Activated CD8-positive, alpha-beta memory T cell treated with anti-CD3 and anti-CD28 coated beads for 4 hours (primary cell): Measurements from ENCODE around the gene TBC1D8.

Source experiments
- DNase-seq, 2 donors: peaks; one replicate each; pipeline ENCODE4 v3.0.0-alpha.2; 2020; ENCODE audit warnings: low read depth in 2 of 2

The TBC1D8 gene

DNA sequence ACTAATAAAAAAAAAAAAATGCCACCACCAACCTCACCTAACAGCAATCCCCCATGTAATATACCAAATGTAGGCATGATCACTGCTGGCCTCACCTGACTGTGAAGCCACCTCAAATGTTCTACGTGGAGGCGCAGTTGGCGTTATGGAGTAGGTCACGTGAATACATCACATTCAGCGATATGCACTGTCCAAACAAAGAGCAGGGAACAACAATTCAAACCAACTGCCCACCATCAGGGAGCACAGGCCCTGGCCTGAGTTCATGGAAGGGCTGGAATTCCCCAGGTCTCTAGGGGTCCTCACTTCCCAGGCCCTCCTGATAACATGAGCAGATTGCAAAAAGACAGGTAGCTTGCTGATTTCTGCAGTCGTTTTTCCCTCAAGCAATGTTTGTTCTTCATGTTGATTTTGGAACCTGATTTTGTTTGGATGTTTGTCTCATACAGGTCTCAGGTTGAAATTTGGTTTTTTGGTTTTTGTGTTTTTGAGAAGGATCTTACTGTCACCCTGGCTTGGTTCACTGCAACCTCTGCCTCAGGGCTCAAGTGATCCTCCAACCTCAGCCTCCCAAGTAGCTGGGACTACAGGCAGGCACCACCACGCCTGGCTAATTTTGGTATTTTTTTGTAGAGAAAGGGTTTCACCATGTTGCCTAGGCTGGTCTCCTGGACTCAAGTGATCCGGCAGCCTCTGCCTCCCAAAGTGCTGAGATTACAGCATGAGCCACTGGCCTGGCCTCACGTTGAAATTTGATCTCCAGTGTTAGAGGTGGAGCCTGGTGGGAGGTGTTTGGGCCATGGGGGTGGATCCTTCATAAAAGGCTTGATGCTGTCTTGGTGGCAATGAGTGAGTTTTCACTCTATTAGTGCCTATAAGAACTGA, 15.5 kb downstream of the TBC1D8 start:
- DNase-seq, result no peak

DNA sequence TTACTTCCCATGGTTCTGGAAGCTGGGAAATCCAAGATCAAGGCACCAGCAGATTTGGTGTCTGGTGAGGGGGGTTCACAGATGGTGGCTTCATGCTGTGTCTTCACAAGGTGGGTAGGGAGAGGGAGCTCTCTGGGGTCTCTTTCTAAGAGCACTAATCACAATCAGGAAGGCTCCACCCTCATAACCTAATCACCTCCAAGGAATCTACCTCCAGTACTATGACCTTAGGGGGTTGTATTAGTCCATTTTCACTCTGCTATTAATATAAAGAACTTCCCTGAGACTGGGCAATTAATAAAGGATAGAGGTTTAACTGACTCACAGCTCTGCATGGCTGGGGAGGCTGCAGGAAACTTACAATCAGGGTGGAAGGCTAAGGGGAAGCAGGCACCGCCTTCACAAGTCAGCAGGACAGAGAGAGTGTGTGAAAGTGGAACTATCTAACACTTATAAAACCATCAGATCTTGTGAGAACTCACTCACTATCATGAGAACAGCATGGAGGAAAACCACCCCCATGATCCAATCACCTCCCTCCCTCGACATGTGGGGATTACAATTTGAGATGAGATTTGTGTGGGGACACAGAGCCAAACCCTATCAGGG, 17.6 kb downstream of the TBC1D8 start:
- no peak for DNase-seq

DNA sequence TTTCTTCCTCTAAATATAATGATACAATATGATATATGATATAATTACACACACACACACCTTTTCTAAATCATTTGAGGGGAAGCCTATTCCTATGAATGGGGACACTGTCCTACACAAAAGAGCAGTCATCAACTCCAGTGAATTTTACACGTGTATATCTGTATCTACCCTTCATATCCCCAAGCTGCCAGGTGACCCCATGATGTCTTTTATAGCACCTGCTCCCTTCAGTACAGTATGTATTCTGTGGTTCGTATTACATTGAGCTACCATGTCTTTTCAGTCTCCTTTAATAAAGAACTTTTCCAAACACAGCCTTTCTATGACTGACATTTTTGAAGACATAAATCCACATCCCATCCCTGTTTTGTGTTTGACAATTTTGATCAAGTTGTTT, 19.0 kb downstream of the TBC1D8 start:
- no peak for DNase-seq

DNA sequence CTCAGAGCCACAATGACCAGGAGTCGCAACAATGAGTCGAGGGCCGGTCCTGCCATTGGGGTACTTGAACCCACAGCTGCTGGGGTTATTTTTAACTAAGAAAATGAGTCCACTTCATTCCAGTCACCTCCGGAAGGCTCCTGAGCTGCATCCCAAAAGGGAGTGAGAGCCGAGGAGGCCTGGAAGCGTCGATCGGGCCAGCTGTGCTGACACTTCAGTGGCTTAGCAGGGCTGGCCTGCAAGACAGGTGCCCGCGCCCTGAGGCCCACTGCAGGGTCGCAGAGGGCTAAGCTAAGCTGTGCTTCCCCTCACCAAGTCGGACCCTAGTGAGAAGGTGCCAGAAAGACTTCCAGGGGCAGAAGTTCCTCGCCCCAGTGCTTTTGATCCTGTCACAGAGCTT, 21.1 kb downstream of the TBC1D8 start:
- no peak for DNase-seq

DNA sequence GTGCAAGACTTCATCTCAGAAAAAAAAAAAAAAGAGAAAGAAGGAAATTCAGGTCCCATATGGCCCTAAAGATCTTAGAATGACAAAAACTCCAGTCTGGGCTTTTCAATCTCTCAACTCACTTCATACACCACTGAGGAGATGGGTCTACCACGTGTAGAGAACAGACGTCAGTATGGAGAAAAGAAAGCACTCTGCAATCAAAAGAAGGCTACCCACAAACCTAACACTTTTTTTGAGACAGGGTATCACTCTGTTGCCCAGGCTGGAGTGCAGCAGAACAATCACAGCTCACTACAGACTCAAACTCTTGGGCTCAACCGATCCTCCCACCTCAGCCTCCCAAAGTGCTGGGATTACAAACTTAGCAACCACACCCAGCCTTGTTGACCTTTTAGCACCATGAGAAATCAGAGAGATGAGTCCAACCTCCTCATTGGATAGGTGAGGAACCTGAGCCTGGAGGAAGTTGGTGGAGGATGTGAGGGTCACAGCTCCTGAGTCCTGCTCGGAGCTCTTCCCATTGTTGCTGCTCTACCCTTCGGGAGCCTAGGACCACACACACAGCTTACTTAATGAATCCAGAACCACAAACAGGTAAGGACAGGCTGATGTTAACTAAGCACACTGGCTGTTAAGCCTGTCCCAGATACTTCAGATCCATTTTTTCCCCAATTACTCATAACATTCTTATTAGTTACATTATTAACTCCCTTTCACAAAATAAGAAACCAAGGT, 23.7 kb downstream of the TBC1D8 start:
- no peak for DNase-seq

DNA sequence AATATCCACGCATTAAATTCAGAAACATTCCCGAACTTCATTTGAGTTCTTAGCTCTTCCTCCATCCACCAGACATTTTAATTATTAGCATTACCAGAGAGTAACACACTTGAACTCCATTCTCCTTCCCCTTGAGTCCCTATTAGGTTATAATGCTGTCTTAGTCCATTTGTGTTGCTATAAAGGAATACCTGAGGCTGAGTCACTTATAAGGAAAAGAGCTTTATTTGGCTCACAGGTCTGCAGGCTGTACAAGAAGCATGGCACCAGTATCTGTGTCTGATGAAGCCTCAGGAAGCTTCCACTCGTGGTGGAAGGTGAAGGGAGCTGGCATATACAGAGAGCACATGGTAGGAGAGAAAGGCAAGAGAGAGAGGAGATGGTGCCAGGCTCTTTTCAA, 25.4 kb downstream of the TBC1D8 start:
- DNase-seq, result no peak

DNA sequence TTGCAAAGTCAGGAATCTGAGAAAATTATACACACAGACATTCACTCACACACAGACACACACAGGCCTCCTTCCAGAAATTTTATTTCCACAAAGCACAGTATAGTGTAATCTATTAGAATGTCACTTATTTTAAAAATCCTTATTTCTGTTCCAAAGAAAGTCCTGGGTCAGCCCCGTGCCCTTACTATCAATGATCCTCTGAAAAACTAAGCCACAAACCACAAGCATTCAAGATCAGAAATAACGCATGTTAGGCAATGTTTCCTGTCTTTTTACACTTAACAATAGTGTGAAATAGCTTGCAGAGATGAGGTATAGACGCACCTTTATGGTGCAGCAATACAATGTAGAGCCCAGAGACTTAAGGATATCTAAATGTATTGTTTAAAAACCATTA, 25.8 kb downstream of the TBC1D8 start:
- no peak for DNase-seq

DNA sequence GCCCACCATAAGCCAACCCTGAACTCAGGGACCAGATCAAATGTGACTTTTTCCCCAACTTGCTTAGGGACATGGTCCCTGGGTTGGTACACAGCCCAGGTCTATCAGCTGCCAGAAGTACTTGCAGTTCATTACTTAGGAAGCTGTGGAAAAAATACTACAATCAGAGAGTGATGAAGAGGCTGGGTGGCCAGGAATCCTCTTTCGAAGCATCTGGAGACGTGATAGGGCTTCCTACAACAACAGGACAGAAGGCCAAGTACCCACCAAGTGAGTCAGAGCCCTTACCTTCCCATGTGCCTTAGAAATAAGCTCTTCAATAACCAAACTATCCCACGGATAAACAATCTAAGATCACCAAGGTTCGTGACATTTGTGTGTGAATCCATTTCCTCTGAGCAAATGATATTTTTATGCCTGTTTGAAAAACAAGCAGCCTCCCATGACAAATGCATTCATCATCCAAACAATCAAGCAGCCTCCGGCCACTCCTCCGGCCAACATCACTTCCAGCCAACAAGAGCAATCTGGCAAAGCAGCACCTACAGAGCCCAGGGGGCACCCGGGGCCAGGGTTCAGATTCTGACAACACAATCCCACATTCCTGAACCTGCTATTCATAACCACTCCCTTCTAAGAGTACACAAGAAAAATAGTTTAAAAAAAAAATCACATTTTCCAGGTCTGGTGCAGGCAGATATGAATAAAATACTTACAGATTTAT, 26.4 kb downstream of the TBC1D8 start:
- no peak for DNase-seq

DNA sequence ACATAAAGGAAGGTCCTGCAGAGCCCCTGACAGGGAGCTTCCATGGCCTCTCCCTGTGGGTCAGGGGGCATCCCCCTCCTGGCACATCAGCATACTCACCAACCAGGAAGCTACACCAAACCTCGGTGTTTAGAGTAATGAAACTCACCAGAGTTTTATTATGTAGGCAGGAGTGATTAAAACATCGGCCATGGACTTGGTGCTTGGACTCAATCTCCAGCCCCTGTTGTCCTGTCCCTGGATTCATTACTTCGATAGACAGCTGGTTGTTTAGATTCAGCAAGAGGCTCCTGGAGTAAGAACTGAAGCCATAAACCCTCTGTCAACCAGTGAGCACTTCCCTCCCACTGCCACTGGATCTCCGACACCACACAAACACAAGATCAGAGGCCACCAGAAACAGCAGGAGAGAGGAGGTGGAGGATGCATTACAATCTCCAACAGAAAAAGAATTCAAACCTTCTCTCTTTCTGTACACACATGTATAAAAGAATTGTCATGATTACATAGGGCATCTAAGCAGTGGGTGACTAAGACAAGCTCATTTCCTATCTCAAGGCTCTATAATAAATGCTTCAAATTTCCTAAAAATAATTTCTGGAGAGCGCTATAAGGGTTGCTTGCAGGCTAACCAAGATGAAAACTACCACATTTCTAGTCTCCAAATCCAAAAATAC, 27.2 kb downstream of the TBC1D8 start:
- DNase-seq, result no peak

DNA sequence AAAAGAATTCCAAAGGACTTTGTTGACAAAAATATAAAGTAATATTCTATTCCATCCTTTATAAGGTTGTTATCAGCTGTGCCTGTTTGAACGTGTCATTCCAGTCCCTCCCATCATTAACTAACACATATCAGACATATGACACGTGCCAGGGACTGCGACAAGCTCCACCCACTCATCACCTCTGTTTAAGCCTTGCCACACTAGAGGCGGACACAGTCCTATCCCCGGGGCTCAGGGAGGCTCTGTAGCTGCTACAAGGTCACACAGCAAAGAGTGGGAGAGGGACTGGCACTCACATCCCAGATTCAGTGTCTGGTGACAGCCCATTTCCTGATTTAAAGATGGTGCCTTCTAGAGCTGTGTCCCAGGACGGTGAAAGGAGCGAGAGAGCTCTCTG, 30.0 kb downstream of the TBC1D8 start:
- DNase-seq, result no peak

DNA sequence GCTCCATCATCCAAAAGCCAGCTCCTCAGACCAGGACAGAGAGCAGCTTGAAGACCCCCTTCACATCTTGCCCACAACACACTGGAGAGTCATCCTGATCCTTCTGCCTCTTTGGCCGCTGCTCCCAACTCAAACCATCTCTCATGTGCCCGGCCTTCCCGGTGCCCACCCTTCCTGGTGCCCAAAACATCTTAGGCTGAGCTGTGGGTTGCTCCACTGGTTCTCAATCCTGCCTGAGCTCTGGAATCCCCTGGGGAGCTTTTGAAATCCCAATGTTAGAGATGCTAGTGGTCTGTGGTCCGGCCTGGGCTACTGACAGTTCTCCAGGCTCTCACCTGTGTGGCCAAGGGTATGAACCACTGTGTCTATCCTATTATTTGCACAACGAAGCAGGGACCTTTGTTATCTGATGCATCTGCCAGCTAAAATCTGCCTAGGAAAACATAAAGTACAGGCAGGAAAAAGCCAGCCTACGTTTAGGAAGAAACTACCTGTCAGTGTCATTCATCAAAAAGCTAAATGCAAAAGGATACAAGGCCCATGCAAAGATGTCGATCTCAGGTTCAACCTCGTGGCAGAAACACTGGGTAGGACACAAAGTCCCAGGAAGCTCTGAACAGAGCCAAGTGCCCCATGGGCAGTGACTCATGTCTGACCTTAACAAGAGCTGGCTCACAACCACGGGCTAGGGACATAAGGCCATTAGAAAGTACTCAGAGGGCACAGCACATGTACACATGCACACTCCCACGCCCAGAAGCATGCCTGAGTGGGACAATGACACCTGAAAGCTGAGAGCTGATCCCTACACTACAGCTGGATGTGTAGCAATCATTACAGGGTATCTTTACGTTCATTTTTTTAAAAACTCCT, 30.8 kb downstream of the TBC1D8 start:
- DNase-seq, result no peak

DNA sequence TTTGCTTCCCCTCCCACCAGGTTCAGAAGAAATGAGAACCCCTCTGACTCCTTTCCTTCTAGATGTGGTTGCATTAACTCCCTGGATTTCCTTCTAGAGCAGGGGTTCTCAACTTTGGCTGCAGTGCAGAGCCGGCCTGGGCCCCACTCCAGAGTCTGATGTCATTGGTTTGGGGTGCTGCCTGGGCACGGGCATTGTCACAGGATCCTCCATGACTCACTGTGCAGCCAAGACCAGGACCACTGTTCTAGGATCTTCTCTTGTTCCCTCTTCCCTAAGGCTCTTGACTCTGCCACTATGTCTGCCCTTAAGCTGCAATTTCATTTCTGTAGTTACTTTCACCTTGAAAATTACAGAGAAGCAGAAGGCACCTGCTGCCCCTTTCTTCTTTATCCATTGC, 31.8 kb downstream of the TBC1D8 start:
- DNase-seq, result no peak

DNA sequence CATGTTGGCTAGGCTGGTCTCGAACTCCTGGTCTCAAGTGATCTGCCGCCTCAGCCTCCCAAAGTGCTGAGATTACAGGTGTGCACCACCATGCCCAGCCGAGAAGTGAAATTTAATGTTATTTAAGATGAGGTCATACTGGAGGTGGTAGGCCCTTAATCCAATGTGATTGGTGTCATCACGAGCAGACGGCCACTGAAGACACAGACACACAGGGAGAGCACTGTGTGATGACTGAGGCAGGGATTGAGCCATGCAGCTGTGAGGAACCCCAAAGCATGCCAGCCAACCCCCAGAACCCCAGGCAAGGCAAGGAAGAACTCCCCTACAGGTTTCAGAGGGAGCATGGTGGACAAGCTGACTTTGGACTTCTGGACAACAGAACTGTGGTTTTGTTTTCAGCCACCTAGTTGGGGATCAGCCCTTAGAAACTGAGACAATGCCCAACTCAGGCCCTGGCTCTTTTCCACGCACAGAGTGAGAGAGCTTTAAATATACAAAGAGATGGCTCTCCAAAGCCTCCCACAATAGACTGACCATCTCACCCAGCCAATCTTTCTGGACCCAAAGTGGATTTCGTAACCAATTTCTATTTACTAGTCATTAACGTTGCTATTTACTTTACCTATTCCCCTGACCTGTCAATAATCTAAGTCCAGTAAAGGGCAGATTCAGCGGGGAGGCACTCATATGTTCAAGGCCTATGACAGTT, 34.2 kb downstream of the TBC1D8 start:
- DNase-seq, result no peak

DNA sequence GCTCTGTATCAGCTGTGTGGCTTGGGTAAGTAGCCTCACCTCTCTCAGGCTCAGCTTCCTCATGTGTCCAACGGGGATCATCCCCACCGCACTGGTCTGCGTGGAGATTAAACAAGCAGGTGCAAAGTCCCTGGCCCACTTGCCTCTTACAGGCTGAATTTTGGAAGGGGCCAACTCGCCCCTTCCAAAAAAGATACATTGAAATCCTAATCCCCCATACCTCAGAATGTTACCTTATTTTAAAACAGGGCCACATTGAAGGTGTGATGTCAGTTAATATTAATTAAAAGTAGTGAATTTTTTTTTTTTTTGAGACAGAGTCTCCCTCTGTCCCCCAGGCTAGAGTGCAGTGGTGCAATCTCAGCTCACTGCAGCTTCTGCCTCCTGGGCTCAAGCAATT, 34.8 kb downstream of the TBC1D8 start:
- no peak for DNase-seq

DNA sequence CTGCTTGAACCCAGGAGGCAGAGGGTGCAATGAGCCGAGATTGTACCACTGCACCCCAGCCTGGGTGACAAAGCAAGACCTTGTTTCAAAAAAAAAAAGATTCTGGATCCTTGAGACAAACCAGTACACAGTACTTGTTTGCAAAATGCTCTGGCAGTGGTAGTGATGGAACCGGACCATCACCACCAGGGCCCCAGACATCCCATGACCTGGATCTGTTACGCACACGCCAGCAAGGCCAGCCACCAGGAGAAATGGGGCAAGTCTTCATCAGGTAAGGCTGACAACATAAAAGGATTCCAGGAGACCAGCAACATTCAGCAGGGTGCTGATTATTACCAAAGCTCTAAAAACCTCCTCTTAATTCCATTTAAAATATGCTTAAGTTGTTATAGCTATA, 35.5 kb downstream of the TBC1D8 start:
- DNase-seq, result no peak

DNA sequence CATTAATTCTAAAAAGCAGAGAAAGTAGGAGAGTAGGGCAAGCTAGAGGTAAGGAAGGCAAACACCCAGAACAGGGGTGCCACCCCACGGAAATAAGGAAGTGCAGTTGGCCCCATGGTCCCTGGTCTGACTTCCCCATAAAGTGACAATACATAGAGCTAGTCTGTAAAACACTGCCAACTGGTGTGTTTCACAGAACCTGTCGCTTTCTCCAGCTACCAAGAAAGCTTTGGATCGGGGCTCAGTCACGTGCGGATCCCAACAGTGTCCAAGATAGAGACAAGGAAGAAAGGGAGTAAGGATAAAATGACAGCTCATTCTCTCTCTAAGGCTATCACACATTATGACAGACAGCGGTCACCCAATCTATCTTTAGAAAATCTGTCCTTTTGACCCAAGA, 36.4 kb downstream of the TBC1D8 start:
- DNase-seq, result no peak

DNA sequence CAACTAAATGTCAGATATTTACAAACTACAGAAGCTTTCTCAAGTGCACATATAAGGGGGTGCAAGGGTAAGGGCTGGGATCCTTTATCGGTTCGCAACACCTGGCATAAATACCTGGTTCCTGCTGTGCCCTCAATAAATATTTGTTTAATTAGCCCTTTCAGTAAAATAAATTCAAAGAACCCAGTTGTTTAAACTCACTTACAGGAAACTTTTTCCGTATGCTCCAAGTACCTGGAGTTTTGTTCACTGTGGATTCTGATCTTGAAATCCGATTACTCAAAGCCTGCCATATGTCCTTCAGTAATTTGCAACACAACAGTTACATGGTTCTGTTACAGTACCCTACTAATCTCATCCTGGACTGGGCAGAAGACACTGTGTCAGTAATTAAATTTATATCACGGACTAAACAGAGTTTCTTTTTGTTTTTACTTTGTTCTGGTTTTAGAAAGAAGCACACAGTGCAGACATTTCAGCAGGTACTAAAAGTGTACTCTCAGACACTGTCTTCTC, 36.9 kb downstream of the TBC1D8 start:
- no peak for DNase-seq

DNA sequence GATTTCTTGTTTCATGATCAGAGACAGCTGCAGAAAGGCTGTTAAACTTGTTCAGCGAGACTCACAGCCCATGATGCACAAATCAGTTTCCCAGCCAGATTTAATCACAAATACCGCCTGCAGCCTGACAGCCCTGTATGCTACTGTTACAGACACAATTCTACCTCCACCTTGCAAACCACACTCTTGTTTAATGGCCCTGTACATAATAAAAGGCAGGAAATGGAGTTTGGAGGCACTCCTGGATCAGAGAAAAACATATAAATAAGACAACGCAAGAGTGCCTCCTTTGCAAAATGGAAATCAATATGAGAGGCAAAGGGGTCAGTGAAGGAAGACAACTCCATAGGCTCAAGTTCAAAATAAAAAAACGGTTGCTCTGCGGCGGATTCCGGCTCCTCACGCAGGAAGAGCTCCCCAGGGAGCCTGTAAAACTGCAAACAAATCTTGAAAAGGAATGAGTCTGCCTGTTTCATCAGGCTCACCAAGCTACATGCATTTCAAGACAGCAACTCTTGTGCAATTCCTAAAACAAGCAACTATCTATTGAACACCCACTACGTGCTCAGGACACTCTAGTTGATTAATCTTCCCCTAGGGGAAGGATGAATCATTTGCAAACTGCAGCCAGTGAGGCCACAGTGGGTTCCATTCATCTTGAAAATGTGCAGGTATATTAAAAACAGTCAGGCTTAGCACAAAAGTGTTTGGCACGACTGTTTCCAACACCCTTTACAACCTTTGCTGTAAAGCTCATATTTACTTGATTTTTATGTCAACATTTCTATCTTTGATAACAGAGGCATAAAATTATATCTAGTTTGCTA, 37.5 kb downstream of the TBC1D8 start:
- DNase-seq, result no peak

DNA sequence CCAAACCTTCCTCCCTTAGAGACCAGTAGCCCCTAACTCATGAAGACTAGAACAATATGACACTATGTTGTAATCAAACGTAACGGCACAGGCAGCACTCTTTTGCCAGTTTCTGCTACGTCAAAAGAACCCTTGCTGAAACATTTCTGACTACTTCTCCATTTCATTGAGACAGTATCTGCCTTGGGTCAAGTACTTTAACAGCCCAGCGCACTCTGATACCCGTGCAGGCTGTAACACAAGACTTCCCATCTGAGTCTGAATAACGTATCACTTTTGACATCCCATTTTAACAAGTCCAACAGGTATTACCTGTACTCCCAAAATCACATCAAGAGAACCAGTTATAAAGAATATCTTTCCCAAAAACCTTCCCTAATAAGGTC, 38.4 kb downstream of the TBC1D8 start:
- no peak for DNase-seq
